ENCODE measurements around the gene DIS3L2.

GRCh38 chr2:232061265-232061664 is 99.8 kb downstream of the DIS3L2 start:
- TF ChIP-seq CTCF (IDR thresholded peaks at IDR 0.05), result no peak
- TF ChIP-seq EP300 (IDR thresholded peaks at IDR 0.05), result no peak
- no peak for TF ChIP-seq POLR2A (IDR thresholded peaks at IDR 0.05; ENCODE audit: low read depth)
- TF ChIP-seq POLR2AphosphoS5 (IDR thresholded peaks at IDR 0.05), result no peak

Measured in esophagus muscularis mucosa (tissue), 4 donors.